NCI-H1930 (cell line): Measurements from ENCODE around the gene CCND3.
A peak's percentile ranks its signal among the peaks of the same experiment; 100 is the strongest.

Source experiments
- DNase-seq, 2 experiments: peaks; one replicate each; lab custom pipeline; 2025; lab: John Stamatoyannopoulos, UW

CCND3 gene

DNA sequence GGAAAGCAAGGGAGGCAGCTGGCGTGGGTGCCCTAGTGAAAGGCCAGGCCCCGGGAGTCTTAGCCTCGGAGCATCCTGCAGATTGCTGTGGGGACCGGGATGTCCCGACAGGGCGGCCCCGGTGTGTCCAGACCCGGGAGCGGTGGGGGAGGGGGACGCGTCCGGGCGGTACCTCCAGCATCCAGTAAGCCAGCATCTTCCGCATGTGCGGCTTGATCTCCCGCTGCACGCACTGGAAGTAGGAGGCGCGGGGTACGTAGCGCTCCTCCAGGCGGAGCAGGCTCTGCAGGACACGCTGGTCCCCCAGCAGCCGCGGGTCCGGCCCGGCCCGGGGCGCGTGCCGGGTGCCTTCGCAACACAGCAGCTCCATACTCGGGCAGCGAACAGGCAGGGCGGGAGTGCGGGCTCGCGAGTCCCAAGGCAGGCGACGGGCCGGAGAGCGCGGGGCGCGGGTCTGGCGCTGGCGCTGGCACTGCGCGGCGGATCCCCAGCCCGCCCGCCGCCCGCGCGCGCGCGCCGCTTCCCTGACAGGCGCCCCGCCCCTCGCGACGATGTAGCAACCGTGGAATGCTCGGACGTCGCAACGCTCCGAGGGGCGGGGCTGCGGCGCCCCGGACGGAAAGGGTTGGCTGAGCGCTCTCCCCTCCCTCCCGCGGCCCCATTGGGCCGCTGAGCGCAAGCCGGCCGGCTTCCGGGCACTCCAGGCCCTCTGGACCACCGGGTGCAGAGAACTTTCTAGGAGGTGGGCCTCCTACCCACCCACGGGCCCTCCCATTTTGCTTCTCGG lies at the start of gene CCND3:
Gene CCND3, minus strand, starts transcription at position 529 of the 787 bp plus-strand sequence. Its CDS starts 159 bp downstream, at position 370.
- peak; percentile 65 to 87 for DNase-seq

DNA sequence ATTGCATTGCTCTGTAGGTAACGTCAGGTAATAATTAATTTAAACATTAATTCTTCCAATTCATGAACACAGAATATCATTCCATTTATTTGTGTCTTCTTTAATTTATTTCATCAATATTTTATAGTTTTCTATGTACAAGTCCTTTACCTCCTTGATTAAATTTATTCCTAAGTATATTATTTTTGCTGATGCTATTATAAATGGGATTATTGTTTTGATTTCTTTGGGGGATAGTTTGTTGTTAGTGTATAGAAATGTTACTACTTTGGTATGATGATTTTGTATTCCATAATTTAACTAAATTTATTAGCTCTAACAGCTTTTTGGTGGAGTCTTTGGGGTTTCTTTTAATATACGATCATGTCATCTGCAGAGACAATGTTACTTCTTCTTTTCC lies 44.7 kb upstream of the CCND3 start:
- DNase-seq: no peak

DNA sequence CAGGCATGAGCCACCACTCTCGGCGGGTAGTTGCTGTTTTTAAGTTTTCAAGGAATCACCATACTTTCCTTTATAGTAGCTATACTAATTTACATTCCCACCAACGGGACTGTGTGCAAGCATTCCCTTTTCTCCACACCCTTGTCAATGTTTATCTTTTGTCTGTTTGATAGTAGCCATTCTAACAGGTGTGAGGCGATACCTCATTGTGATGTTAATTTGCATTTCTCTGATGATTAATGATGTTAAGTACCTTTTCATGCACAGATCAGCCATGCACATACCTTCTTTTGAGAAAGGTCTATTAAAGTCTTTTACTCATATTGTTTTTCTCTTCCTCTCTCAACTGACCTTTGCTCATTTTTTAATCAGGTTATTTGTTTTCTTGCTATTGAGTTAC lies 43.0 kb upstream of the CCND3 start:
- no peak for DNase-seq

DNA sequence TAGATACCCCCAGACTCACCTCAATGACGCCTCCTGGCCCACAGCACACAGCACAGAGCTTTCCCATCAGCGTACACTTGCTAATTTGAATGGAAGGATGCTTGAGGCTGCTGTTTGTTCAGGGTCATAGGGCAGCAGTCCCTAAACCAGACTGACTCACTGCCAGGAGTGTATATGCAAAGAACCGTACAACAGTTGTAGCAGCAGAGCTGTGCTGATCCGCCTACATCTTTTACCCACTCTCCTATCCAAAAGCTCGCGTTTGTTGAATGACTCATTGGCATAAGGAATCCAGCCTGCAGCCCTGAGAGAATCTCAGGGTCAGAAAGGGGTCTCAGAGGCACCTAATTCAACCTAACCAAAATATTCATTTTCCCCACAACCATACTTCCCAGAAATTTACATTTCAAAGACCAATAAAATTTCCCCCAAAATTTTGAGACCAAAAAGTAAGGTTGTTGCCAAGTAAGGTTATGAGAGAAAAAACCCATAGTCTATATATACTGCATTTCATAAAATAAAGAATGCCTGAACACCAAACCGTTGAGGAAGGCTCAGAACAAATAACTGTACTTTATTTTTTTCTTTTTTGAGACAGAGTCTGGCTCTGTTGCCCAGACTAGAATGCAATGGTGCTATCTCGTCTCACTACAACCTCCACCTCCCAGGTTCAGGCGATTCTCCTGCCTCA lies 35.3 kb upstream of the CCND3 start:
- no peak for DNase-seq

DNA sequence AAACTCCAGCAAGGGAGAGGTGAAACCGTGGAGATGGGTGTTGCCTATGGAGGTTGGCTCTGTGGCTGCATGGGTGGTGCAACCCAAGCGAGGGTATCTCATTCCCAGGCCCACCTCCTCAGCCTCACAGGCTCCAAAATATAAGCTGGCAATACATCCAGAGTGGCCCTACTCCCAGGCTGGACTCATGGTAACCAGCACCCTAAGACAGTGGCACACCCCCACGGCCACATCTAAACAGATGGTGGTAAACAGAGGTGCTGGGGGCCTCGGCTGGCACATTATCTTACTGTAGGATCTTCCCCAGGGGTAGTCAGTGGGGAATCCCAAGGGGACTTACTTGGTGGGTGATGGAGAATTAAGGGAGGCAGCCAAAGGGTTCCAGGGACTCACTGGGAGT lies 33.7 kb upstream of the CCND3 start:
- DNase-seq: no peak

DNA sequence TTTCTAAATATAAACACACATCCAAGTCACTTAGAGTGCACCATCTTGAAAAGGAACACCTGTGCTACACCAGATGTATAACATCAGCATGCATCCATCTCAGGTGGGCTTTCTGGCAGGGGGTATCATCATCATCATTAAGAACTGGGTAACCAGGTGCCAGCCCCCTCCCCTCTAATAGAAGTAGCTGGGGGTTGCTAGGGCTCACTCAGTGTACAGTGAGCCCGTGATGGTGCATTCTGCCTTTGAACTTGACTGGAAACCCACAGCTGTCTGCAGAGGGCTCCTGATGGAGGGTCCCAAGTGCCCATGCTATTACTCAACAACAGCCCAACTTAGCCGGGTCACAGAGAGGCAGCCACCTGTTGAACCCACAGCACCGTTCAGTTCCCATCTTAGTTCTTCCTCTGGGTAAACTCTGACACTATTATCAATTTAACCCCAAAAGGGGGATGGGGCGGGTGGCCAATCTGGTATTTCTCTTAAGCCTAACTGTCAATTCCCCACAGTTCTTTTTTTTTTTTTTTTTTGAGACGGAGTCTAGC lies 32.7 kb upstream of the CCND3 start:
- DNase-seq: no peak

DNA sequence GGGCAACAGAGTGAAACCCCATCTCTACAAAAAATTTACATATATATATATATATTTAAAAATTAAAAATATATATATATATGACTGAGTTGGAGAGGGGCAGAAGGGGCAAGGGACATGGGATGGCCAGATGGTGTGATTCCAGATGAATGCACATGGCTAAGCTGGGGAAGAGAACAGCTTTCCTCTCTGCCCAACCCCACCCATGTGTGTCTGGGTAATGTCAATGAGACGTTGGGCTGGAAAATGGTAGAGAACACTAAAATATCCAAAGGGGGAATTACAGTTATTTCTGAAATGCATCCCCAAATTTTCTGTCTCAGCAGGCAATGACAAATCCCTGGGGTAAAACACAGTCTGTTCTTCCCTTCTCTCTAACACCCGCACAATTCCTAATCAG lies 31.2 kb upstream of the CCND3 start:
- no peak for DNase-seq

DNA sequence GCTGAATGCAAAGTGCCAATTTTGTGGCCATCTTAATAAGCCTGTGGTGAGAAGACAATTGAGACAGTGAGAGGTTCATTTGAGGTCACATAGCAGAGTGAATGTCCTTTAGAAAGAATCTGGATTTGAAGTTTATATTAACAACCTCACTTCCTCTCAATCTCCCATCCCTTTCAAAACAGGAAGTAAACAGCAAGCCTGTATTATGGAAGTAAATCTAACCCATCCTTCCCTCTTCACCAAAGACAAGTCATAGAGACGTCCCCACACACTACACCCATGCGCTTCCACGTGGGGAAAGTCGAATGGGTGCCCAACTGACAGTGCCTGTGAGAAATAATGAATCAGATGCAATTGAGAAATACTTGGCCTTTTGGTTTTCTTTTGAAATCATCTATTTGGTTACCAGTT lies 28.8 kb upstream of the CCND3 start:
- no peak for DNase-seq

DNA sequence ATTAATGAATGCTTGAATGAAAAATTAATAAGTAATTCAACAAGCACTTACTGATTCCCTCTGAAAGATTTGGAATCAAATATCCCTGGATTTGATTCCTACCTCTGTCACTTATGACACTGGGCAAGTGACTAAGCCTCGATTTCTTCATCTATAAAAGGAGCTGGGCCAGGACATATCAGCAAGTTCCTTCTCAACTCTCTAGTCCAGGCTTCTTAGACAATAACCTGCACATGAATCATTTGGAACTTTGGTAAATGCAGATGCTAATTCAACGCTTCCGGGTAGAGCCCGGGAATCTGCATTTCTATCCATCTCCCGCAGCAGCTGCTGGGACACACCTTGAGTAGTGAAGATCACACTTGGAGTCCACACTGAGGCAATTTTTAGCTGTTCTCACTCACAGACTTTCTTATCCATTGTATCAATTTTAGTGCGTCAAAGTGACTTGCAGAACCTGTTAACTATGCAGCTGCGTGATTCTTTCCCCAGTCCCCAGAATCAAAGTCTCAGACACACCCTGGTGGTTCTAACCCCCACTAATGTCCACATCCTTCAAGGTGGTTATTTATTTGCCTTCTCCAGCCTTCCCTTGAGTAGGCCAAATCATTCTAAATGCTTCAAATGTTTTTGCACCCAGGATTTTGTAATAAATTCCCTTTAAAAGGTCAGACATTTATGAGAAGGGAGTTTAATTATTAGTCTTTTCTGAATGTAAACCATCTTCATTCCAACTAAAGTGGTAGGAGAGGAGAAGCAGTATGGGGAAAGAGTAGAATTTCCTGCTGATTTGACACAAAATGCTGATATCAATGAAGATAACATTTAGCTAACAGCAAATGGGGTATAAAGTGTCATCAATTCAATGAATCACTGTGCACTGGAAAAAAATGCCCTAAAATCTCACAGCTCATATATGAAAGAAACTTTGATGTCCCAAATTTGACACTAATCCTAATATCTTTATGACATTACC lies 26.0 kb upstream of the CCND3 start:
- no peak for DNase-seq

DNA sequence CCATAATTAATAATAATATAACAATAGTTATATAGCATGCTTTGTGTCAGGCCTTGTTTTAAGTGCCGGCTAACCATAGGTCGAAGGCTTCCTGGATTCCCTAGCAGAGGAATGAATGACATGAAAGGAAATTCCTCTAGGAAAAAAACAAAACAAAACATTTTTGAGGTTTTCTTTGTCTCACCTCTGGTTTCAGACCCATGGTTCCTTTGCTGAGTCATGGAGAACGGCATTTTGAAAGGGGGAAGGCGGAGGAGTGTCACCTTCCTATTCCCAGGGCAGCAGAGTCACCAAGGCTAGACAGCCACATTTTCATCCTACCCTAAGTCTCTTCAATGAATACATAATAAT lies 25.3 kb upstream of the CCND3 start:
- DNase-seq: no peak

DNA sequence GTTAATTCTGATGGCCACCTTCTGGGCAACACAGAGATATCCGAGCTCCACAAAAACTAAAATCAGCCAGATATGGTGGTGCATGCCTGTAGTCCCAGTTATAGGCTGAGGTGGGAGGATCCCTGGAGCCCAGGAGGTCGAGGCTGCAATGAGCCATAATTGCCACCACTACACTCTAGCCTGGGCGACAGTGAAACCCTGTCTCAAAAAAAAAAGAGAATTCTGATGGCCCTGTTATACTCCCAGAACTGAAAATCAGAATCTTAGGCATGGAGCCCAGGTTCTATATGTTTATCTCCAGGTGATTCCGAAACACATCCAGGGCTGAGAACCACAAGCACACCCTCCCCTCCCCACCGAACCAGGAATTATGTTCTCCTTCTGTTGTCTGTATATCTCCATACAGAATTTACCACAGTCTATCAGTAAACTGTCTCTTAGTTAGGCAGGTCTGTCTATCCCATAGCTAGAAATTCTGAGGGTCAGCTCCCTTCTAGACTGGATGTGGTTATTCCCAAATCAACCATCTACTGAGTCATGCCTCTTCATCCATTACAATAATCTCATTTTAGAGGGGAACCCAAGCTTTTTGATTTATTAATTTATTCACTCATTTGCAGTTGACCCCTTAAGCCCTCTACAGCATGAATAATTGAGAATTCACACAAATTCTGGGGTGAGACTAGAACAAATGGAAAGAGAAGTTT lies 24.8 kb upstream of the CCND3 start:
- no peak for DNase-seq

DNA sequence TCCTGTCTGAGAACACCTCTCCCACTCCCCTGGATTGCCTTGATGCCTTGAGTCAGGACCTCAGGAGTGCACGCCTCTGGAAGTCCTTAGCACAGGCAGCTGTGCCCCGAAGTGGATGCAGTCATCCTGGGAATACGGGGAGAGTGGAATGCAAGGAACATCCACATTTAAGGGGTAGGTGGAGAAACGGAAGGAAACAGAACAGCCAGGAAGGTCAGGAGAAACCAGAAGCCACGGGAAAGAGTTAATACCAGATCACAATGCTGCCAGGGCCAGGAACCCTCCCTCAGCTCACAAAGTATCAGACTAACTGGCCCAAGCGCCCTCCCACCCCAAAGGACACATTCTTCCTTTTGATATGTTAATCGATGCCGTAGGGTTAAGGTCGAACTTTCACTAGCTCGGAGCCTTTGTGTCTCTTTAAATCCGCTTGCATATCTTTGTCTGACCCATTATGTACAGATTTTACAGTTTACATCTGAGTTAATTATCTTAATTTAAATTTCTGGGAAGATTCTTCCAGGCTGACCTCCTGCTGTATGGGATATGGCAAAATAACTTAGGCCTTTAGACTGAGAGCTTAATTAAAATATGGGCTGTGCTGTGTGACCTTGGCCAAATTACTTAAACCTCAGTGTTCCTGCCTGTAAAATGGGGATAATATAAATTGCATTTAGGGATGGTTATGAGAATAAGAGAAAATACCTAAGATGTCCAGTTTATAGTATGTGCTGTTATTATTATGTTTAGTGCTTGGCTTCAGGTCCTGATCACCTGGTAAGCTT lies 24.0 kb upstream of the CCND3 start:
- DNase-seq: no peak

DNA sequence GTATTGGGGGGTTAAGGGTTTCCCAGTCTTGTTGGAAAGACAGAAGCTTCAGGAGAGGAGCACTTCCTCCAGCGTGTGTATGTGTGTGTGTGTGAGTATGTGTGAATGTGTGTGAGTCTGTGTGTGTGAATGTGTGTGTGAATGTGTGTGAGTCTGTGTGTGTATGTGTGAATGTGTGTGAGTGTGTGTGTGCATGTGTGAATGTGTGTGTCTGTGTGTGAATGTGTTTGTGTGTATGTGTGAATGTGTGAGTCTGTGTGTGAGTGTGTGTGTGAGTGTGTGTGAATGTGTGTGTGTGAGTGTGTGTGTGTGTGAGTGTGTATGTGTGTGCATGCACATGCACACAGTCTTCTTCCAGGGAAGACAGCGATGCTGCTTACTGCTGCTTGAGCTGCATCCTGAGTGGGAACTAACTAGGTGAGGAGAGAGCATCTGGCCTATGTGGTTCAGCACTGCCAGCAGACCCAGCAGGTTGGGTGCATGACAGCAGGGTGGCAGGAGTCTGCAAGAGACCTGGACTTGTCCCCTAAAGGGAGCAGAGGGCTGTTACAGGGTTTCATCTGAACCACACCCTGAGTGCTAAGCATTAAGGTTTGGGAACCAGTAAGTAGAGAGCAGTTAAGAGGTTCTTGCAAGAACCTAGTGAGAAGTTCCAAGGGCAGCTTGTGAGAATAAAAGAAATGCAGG lies 22.7 kb upstream of the CCND3 start:
- no peak for DNase-seq

DNA sequence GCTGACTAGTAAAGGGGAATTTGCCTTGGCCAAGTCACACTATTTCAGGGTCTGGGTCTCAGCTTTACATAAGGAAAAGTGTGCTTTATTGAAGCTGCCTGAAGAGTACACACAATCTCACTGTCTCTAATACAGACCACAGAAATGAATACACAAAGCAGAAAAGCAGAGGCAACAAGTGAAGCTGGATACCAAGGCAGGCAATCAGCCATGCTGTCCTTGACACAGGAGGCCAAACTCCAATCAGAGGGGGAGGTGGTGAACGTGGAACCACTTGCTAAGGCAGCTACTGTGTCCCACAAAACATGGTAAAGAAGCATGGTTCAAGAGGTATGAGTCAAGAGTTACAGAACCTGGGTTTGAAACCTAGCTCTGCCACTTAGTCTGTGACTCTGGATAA lies 21.8 kb upstream of the CCND3 start:
- no peak for DNase-seq

DNA sequence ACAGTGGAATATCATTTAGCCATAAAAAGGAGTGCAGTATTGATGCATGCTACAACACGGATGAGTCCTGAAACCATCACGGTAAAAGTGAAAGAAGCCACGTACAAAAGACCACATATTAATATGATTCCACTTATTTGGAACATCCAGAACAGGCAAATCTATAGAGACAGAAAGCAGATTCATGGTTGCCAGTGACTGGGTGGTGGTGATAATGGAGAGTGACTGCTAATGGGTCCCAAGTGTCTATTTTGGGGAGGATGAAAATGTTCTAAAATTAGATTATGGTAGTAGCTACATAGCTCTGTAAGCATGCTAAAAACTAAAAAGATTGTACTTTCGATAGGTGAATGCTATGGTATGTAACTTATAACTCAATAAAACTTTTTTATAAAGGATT lies 18.4 kb upstream of the CCND3 start:
- DNase-seq: no peak

DNA sequence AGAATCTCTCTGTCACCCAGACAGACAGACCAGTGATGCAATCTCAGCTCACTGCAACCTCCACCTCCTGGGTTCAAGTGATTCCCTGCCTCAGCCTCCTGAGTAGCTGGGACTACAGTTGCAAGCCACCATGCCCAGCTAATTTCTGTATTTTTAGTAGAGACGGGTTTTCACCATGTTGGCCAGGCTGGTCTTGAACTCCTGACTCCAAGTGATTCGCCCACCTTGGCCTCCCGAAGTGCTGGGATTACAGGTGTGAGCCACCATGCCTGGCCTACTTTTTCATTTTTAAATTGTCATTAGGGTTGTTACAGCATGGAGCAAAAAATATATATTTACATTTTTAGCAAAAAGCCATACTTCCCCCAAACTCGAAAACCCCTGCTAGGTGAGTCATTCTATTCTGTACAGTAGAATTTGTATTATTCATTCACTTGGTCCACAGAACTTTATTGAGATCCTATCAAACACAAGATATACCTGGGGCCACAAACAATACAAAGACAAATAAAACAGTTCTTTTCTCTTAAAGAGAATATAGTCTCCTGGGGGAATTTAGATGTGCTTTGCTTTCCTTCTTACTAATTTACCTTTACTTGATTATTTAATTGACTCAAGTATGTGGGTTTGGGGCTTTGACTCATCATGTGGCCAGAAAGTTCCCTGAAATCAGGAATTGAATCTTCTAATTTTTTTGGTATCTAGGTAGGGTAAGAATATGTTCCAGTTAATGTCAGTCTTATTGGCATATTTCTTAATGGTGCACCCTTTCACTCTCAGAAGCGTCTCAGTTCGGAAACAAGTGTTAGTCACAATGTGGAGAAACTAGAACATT lies 16.6 kb upstream of the CCND3 start:
- no peak for DNase-seq

DNA sequence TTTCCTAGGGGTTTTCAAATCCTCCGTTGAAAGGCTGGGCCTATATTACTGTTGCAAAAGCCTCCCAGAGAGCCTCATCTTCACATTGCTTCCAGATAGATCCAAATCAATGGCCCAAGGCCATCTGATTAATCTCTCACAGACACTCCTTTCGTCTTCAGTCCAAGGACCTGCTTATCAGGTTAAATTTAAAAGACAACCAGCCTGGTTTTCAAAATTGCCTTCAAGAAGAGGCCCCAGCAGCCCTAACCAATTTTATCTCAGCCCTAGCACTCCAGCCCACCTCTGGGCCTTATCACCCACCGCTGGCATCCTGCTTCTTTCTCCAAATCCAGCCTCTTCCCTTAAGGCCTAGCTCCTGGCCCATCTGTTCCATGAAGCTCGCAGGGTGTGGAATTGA lies 15.5 kb upstream of the CCND3 start:
- no peak for DNase-seq

DNA sequence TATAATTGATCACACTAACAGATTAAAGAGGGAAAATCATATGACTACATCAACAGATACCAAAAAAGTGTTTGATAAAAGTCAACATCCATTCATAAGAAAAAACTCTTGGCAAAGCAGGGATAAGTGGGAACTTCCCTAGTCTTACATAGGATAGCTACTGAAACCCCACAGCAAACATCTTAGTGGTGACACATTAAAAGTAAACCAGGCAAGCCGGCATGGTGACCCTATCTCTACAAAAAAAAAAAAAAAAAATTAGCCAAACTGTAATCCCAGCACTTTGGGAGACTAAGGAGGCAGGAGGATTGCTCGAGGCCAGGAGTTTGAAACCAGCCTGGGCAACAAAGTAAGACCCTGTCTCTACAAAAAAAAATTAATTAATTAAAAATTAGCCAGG lies 13.8 kb upstream of the CCND3 start:
- no peak for DNase-seq

DNA sequence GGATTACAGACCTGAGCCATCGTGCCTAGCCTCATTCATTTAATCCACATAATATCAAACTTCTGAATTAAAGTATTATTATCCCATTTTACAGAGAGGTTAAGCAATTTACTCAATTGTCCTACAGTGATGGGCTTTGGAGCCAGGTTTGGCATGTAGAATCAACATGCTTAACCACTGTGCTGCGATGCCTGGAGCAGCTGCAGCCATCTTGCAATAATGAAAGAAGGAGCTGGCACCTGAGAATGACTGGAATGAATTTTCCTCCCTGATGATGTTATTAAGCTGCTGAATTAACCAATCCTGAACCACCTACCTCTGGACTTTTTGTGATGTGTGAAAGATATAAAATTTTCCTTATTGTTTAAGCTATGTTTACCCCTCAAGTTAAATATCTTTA lies 13.1 kb upstream of the CCND3 start:
- DNase-seq: no peak
